CD4-positive, alpha-beta memory T cell (primary cell): ENCODE data around the gene PRIMA1. TPM values are rescaled to one million over a fixed set of nuclear protein-coding genes. Genes with fewer than 3 reads are reported as not detected.

ENCODE experiments used
- CTCF ChIA-PET: fragments of 350-600 bp; sonication (Branson Sonifier 250); formaldehyde crosslinking; loops from one replicate; lab custom pipeline; 2021; ENCODE audit warnings: inconsistent platforms; ENCODE audit not compliant: partially characterized antibody; lab: Charles Lee
- POLR2A ChIA-PET: fragments of 350-600 bp; sonication (Branson Sonifier 250); formaldehyde crosslinking; loops from one replicate; lab custom pipeline; 2021; ENCODE audit not compliant: partially characterized antibody; lab: Charles Lee
- DNase-seq, 5 donors: peaks; one replicate each; pipeline versions ENCODE4 v3.0.0 to v3.0.0-alpha.2; 2020 to 2022; ENCODE audit warnings: mixed read lengths in 1 of 5
- H3K27ac ChIP-seq: one replicate; pipeline ENCODE4 v1.7.0; 2013; ENCODE audit warnings: low read depth, low read length
- H3K27me3 ChIP-seq: 2 replicates; pipeline ENCODE4 v1.7.0; 2013; ENCODE audit warnings: mild to moderate bottlenecking, low read length, moderate library complexity; ENCODE audit not compliant: insufficient read depth
- H3K36me3 ChIP-seq: 2 replicates; pipeline ENCODE4 v1.7.0; 2013; ENCODE audit warnings: mild to moderate bottlenecking, low read length, moderate library complexity; ENCODE audit not compliant: insufficient read depth
- H3K4me1 ChIP-seq: 2 replicates; pipeline ENCODE4 v1.7.0; 2013; ENCODE audit warnings: mild to moderate bottlenecking, low read length, moderate library complexity; ENCODE audit not compliant: insufficient read depth
- H3K4me3 ChIP-seq, 2 donors: one replicate each; pipeline ENCODE4 v1.7.0; 2013; ENCODE audit warnings: low read length in 2 of 2, mild to moderate bottlenecking in 1 of 2
- H3K9me3 ChIP-seq, 2 donors: one replicate each; pipeline ENCODE4 v1.7.0; 2013; ENCODE audit warnings: low read length in 2 of 2, control low read depth in 1 of 2; ENCODE audit not compliant: control insufficient read depth in 1 of 2
- H3K27ac Mint-ChIP-seq, 7 donors: one replicate each; pipeline ENCODE4 v1.8.0; 2020 to 2021; ENCODE audit warnings: mixed read lengths in 7 of 7, mild to moderate bottlenecking in 6 of 7, inconsistent platforms in 3 of 7, moderate library complexity in 3 of 7
- H3K27me3 Mint-ChIP-seq, 2 donors: one replicate each; pipeline ENCODE4 v1.8.0; 2020 to 2021; ENCODE audit warnings: mixed read lengths in 2 of 2
- H3K36me3 Mint-ChIP-seq, 2 donors: one replicate each; pipeline ENCODE4 v1.8.0; 2020 to 2021; ENCODE audit warnings: mixed read lengths in 2 of 2, inconsistent platforms in 1 of 2, mild to moderate bottlenecking in 1 of 2
- H3K4me1 Mint-ChIP-seq, 4 donors: one replicate each; pipeline ENCODE4 v1.8.0; 2020 to 2021; ENCODE audit warnings: mixed read lengths in 4 of 4, mild to moderate bottlenecking in 1 of 4
- H3K4me3 Mint-ChIP-seq, 8 donors: one replicate each; pipeline ENCODE4 v1.8.0; 2020 to 2021; ENCODE audit warnings: mixed read lengths in 8 of 8, mild to moderate bottlenecking in 7 of 8, moderate library complexity in 6 of 8, inconsistent platforms in 3 of 8
- H3K9me3 Mint-ChIP-seq, 8 donors: one replicate each; pipeline ENCODE4 v1.8.0; 2020 to 2021; ENCODE audit warnings: mixed read lengths in 8 of 8, mild to moderate bottlenecking in 5 of 8, inconsistent platforms in 3 of 8, moderate library complexity in 1 of 8
- intact Hi-C: fragments of 100-400 bp; cut with micrococcal nuclease; formaldehyde crosslinking; loops from one replicate; pipeline ENCODE4 v1.15.1; 2023
- polyA plus RNA-seq, 2 donors: library from polyadenylated mRNA; unstranded; fragments of 300-500 nt; fragmentation: Illumina TruSeq; gene quantifications; one replicate each; pipeline ENCODE4 v1.2.3, GENCODE V29; 2021
- total RNA-seq, 2 experiments: library from RNA; stranded (reverse); gene quantifications; one replicate each; pipeline ENCODE4 v1.2.3, GENCODE V29; 2021

PRIMA1 gene
- total and polyA plus RNA-seq, 4 experiments from 2014 or later: not detected

DNA sequence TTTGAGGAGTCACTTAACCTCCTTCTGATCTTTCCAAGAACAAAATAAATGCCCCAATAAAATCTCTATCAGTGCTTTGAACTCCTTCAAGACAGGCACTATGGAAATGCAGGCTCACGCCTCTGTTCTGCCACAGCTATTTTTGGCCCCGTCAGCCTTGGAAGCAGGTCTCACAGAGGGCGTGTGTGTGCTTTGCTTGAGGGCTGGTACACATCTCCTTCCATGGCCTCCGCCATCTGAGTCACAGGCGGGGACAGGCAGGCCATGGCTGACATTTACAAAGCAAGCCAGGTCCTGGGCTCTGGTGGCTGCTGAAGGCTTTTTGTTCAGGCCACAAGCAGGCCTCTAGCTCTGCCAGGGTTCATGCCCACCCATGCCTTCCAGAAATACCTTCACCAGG is 16.0 kb downstream of the PRIMA1 start:
- no peak for DNase-seq
- Mint-ChIP-seq H3K4me1 (no peaks in the 10 kb centered on the region), H3K9me3 (peaks cover 0 to 11% (median under 1%) of the 10 kb centered on the region in 8 donors), H3K4me3 (no peak overlapping the region), H3K27ac (no peak overlapping the region), H3K36me3 (no peaks in the 10 kb centered on the region), H3K27me3 (peaks cover 0 to 11% of the 10 kb centered on the region in 2 donors)
- Histone ChIP-seq H3K4me1 (no peaks in the 10 kb centered on the region), H3K4me3 (no peak overlapping the region), H3K36me3 (no peaks in the 10 kb centered on the region), H3K27ac (no peak overlapping the region), H3K27me3 (no peaks in the 10 kb centered on the region), H3K9me3 (no peaks in the 10 kb centered on the region)
- POLR2A ChIA-PET: no interaction called here
- intact Hi-C loops: no loop called here
- CTCF ChIA-PET: no interaction called here

DNA sequence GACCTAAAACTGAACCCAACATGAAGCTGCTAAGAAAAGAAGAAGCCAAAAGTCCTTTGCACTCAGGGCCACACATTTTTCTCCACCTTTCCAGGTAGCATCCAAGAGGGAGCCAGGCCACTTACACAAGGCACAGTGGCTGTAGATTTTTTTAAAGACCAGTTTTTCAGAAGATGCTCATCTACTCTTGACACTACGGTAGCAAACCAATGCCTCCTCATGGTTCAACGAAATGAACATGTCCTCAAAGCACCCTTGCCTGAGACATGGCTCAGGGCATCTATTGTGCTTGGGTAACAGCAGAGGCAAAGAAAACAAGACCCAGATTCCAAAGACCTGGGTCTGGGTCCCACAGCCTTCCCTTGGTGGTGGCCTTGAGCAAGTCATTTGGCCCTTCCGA is 22.3 kb downstream of the PRIMA1 start:
- Histone ChIP-seq H3K27ac (no peak overlapping the region), H3K4me3 (no peak overlapping the region), H3K9me3 (no peaks in the 10 kb centered on the region), H3K4me1 (no peaks in the 10 kb centered on the region), H3K27me3 (no peaks in the 10 kb centered on the region), H3K36me3 (no peaks in the 10 kb centered on the region)
- no peak for DNase-seq
- intact Hi-C loops: no loop called here
- POLR2A ChIA-PET: no interaction called here
- H3K4me1 Mint-ChIP-seq: no peaks in the 10 kb centered on the region
- H3K9me3 Mint-ChIP-seq: peaks cover 0 to 2% (median 0%) of the 10 kb centered on the region in 8 donors
- H3K27ac Mint-ChIP-seq: no peak overlapping the region
- H3K4me3 Mint-ChIP-seq: no peak overlapping the region
- CTCF ChIA-PET: no interaction called here
- H3K36me3 Mint-ChIP-seq: no peaks in the 10 kb centered on the region
- peaks cover 7 to 19% of the 10 kb centered on the region in 2 donors for H3K27me3 Mint-ChIP-seq

DNA sequence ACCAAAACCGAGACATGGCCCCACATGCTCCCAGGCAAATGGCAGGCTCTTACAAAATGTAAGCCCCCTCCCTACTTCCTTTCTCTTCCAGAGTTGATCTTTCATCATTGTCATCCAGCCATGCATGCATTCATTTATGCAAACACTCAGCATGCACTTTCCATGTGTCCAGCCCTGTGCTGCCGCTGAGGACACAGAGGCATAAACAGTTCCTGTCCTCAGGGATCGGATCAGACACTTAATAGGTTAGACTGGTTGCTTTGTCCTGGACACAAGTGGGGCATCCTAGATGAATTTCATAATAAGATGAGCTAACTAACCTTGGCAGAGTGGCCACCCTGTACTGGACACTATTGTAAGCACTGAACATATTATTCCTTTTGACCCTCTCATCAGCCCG is 23.1 kb downstream of the PRIMA1 start:
- intact Hi-C loops: no loop called here
- Histone ChIP-seq H3K4me1 (no peaks in the 10 kb centered on the region), H3K9me3 (no peaks in the 10 kb centered on the region), H3K36me3 (no peaks in the 10 kb centered on the region), H3K27me3 (no peaks in the 10 kb centered on the region), H3K27ac (no peak overlapping the region), H3K4me3 (no peak overlapping the region)
- Mint-ChIP-seq H3K27me3 (peaks cover 10 to 20% of the 10 kb centered on the region in 2 donors), H3K4me3 (no peak overlapping the region), H3K36me3 (no peaks in the 10 kb centered on the region), H3K9me3 (no peaks in the 10 kb centered on the region), H3K4me1 (peaks cover 0 to 4% (median 0%) of the 10 kb centered on the region in 4 donors), H3K27ac (no peak overlapping the region)
- ChIA-PET POLR2A (no interaction called here), CTCF (no interaction called here)
- DNase-seq: no peak

DNA sequence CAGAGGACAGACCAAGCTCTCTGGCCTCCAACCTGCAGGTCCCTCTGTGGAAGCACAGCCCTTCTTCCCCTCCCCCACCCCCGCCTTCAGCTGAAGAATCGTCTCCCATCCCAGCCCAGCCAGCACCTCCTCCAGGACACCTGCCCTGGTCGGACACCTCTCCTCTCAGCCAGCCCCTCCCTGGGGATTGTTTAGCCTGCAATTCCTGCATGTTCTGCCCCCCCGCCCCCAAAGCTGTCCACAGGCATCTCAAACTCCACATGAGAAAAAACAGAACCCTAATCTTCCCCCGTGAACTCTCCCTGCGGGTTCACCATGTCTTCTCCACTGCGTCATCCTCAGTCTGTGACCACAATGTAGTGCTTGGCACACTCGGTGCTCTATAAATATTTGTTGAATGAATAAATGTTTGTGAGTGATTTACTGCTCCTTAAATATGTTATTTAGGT is 24.1 kb downstream of the PRIMA1 start:
- Mint-ChIP-seq H3K36me3 (no peaks in the 10 kb centered on the region), H3K4me1 (peaks cover 0 to 10% (median under 1%) of the 10 kb centered on the region in 4 donors), H3K9me3 (no peaks in the 10 kb centered on the region), H3K4me3 (no peak overlapping the region), H3K27me3 (peaks cover 10 to 23% of the 10 kb centered on the region in 2 donors), H3K27ac (no peak overlapping the region)
- ChIA-PET POLR2A (no interaction called here), CTCF (no interaction called here)
- Histone ChIP-seq H3K4me1 (no peaks in the 10 kb centered on the region), H3K4me3 (no peak overlapping the region), H3K36me3 (no peaks in the 10 kb centered on the region), H3K27ac (no peak overlapping the region), H3K27me3 (no peaks in the 10 kb centered on the region), H3K9me3 (no peaks in the 10 kb centered on the region)
- intact Hi-C loops: no loop called here
- DNase-seq: no peak

DNA sequence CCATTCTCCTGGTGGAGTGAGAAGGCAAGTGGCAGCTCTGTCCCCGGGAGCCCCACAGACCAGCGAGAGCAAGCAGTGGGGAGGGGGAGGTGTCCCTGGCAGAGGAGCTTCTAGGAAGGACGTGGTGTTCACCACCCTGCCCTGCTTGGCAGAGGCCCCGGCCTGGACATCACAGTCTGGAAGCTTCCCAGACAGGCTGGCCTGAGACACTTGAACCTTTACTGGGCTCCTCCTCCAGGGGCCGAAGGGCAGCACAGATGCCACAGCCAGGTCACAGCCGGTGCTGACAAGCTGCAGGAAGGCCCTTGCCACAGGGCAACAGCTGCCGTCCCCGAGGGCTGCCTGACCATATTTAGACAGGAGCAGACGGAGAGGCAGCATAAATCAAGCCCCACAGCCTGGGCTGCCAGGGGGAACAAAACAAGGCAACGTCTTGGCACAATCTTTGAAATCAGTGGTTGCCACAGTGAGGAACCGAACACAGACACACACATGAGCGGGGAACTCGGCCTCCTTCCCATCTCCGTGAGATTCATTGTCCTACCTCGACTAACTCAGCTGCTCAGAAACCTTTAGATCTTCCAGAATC is 28.5 kb downstream of the PRIMA1 start:
- no peaks in the 10 kb centered on the region for H3K36me3 ChIP-seq
- Mint-ChIP-seq H3K4me3 (no peak overlapping the region), H3K4me1 (peaks cover 0 to 11% (median under 1%) of the 10 kb centered on the region in 4 donors), H3K27me3 (peaks cover 8 to 12% of the 10 kb centered on the region in 2 donors), H3K9me3 (no peaks in the 10 kb centered on the region), H3K36me3 (no peaks in the 10 kb centered on the region), H3K27ac (no peak overlapping the region)
- no peak overlapping the region for H3K27ac ChIP-seq
- H3K4me1 ChIP-seq: no peaks in the 10 kb centered on the region
- no peak for DNase-seq
- no peaks in the 10 kb centered on the region for H3K27me3 ChIP-seq
- intact Hi-C loops: no loop called here
- ChIA-PET POLR2A (no interaction called here), CTCF (no interaction called here)
- H3K4me3 ChIP-seq: no peak overlapping the region
- no peaks in the 10 kb centered on the region for H3K9me3 ChIP-seq

DNA sequence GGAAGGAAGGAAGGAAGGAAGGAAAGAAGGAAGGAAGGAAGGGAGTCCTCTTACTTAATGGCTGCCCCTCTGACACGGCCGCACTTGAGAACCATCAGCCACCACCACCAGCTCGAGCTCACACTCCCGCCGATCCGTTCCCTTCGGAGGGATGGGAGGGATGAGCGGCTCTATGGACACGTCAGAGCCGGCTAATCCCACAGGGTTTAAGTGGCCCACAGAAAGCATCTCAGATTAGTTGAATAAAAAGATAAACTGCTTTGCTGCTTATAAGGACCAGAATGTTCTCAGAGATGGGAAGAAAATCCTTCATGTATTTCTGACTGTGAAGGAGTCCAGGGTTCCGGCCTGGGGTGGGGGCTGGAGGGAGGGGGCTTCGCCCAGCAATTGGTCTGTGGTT is 31.1 kb downstream of the PRIMA1 start:
- H3K27me3 ChIP-seq: no peaks in the 10 kb centered on the region
- no peak overlapping the region for H3K4me3 ChIP-seq
- no peaks in the 10 kb centered on the region for H3K9me3 ChIP-seq
- POLR2A ChIA-PET: no interaction called here
- Mint-ChIP-seq H3K9me3 (no peaks in the 10 kb centered on the region), H3K27me3 (peaks cover 6 to 9% of the 10 kb centered on the region in 2 donors), H3K4me3 (no peak overlapping the region), H3K27ac (no peak overlapping the region), H3K4me1 (peaks cover 0 to 11% (median under 1%) of the 10 kb centered on the region in 4 donors), H3K36me3 (no peaks in the 10 kb centered on the region)
- H3K27ac ChIP-seq: no peak overlapping the region
- H3K36me3 ChIP-seq: no peaks in the 10 kb centered on the region
- intact Hi-C loops: no loop called here
- no peak for DNase-seq
- CTCF ChIA-PET: no interaction called here
- H3K4me1 ChIP-seq: no peaks in the 10 kb centered on the region

DNA sequence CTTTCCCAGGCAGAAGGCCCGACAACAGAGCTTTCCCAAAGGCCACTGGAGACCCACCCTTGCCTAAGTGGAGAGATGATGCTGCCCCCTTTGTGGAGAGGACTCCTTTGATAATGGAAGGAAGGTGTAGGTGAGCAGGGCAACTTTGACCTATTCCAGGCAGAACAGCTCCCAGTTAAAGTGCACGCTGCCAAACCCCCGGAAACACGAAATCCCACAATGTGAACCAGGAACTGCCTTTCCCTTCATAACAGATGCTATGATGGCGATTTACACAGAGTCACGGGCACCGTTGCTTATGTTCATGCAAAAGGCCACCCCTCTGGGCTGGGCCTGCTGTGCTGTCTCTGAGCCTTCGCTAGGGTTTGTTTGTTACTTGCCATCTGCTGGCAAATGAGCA is 34.6 kb downstream of the PRIMA1 start:
- H3K9me3 ChIP-seq: no peaks in the 10 kb centered on the region
- intact Hi-C loops: no loop called here
- no peak overlapping the region for H3K27ac ChIP-seq
- no peak overlapping the region for H3K4me3 ChIP-seq
- H3K9me3 Mint-ChIP-seq: no peaks in the 10 kb centered on the region
- H3K27me3 ChIP-seq: no peaks in the 10 kb centered on the region
- H3K4me3 Mint-ChIP-seq: no peak overlapping the region
- H3K36me3 Mint-ChIP-seq: no peaks in the 10 kb centered on the region
- peaks cover 0 to 3% of the 10 kb centered on the region in 2 donors for H3K27me3 Mint-ChIP-seq
- H3K4me1 Mint-ChIP-seq: no peaks in the 10 kb centered on the region
- no peak for DNase-seq
- no peaks in the 10 kb centered on the region for H3K36me3 ChIP-seq
- no peak overlapping the region for H3K27ac Mint-ChIP-seq
- ChIA-PET POLR2A (no interaction called here), CTCF (interaction anchor here (0.7 kb wide), 1 partner anchor 75 kb away, joined by 3 read pairs; no protein-coding TSS in a partner anchor)
- no peaks in the 10 kb centered on the region for H3K4me1 ChIP-seq
